ENCODE measurements around the gene FZD8. TPM values are rescaled to one million over a fixed set of nuclear protein-coding genes. Genes with fewer than 3 reads are reported as not detected.

FZD8 gene
- total RNA-seq, 1 donor from 2014 or later = 5.2 TPM

GRCh38 chr10:35606430-35606829 is 35.7 kb downstream of the FZD8 start:
- peak; percentile 49 for DNase-seq (ENCODE audit: low read depth)

- peak; percentile 85 for DNase-seq (ENCODE audit: low read depth)
These were observed 36.9 kb downstream of the FZD8 start, which contains the start of gene GJD4 for GRCh38 chr10:35605191-35605590. Gene GJD4 (plus strand): TSS chr10:35605341. CDS start chr10:35605568, 227 bp downstream.

DNA sequence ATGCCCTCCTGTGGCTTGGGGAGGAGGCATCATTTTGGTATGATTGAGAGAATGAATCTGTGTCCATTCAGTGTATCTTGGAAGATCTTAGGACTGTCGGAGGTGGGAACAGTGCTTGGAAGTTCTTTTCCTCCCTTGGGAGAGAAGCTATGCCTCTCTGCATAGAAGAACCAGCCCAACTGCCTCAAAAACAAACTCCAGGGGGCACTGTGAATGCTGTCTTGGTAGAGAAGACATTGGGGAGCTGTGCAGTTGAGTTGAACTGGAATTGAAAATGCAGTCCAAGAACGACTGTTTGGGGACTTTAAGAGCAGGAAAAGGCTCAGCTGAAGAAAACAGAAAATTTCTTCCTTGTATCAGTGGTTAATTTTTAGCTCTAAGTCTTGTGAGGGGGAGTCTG is 41.9 kb downstream of the FZD8 start:
- no peak for DNase-seq (ENCODE audit: low read depth)

DNA sequence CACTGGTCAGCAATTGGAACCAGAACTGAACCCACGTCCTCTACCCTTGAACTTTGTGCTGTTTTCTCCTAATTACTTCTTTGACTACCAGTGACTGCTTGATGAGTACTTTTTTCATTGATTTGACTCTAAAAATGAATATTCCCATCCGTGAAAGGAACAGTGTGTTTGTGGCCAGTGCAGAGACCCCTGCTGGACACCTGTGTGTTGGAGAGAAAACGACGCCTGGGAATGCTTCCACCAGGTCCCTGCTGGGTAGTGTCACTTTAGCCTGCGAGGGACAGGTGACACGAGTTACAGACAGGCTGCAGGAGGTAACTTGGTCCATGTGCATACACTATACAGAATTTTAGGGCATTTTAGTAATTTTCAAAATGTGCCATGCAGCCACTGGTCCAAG is 43.7 kb downstream of the FZD8 start:
- no peak for DNase-seq (ENCODE audit: low read depth)

- DNase-seq (ENCODE audit: low read depth) = no peak
These were observed 47.0 kb downstream of the FZD8 start for GRCh38 chr10:35595106-35595505.

DNA sequence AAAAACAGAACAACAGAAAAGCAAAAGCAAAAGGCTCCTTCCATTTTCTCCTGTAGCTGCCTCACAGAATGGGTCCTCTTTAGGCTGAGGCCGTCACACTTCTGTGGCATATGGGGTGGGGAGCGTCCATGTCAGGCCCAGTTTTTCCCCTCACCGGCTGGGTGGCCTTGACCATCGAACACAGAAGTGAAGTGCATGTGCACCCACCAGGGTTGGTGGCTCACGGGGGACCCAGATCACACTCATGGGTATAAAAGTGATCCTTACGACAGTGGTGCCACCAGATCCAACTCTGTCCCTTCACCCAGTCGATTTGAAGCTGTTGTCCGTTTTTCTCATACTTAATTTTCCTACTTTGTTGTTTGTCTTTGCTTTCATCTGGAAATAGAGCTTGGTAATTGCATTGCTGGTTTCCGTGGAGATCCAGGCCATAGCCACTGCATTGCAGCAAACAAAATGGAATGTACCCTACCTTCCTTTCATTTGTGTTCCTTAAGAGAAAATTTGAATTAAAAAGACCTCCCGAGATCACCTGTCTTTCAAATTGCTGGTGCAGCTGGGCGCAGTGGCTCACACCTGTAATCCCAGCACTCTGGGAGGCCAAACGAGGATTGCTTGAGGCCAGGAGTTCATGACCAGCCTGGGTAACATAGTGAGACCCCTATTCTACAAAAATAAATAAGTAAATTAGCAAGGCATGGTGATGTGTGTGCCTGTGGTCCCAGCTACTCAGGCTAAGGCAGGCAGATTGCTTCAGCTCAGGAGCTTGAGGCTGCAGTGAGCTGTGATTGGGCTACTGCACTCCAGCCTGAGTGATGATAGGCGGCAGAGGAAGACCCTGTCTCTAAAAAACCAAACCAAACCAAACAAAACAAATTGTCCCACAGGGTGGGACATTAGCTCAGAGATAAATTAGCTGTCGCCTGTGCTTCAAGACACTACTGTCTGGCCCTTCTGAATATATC is 47.7 kb downstream of the FZD8 start:
- DNase-seq (ENCODE audit: low read depth) = no peak

GRCh38 chr10:35592441-35592840 is 49.7 kb downstream of the FZD8 start:
- DNase-seq (ENCODE audit: low read depth) = no peak

DNA sequence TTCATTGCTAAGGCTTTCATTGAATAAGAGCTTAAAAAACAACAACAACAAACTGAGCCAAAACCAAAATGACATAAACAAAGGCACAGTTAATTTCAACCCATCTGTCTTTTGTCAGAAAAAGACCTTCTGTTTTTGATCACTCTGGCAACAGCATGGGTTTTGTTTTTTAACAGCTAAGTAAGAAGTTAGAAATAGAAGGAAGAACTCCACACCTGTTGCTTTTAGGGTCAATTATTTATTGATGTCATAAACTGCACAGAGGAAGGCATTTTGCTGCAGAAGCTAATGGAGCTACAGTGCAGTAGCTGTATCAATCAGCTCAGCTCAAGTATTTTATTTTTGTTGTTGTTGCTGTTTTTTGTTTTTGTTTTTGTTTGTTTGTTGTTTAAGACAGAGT is 53.3 kb downstream of the FZD8 start:
- DNase-seq (ENCODE audit: low read depth) = peak; percentile 60

Other genes starting within 250 kb of the FZD8 start
- 10.6 and 13.9 TPM in 2 replicates for gene GJD4, start 37.0 kb downstream of the FZD8 start, total RNA-seq

Data from myocyte (in vitro differentiated cells).